Stimulated activated CD4-positive, alpha-beta T cell treated with anti-CD3 and anti-CD28 coated beads, Interleukin-4, amount 100 ng/mL, for 4 hours (primary cell): ENCODE measurements around the gene CCDC54.

Source experiments
- DNase-seq, 2 experiments: peaks; one replicate each; pipeline ENCODE4 v3.0.0-alpha.2; 2020

CCDC54 gene

GRCh38 chr3:107395066-107395465 is 17.8 kb downstream of the CCDC54 start:
- no peak for DNase-seq

DNA sequence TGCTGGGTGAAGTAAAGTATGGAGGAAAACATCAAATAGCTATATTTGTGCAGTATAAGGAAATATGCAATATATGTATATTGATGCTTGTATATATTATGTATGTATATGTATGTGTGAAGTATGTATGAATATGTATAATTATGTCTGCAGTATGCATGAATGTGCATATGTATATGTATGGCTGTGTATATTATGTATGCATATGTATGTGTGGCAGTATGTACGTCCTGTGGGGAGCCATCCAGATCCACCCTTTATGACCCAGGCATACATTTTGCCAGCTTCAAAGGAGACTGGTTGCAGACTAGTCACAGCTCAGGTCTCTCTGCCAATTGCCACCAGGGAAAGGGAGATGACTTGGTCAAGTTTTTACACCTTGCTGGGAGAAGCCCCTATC is 24.1 kb downstream of the CCDC54 start:
- no peak for DNase-seq

DNA sequence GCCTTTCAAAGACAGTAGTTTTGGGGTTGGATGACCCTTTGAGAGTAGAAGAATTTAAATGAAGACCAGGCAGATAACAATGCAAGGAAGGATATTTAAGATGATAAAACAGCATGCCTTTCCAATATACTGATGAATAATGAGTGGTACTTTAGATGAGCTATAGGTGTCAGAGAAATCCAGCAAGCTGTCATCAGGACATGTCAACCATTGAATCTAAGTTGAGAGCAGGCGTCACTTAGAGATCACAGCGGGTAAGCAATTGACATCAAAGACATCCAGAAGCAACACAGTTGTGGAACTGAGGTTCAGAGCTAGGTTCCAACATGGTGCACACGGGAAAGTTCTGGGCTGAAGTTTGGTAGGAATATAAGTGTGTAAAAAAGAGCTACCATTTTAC is 25.0 kb downstream of the CCDC54 start:
- DNase-seq = no peak

GRCh38 chr3:107404727-107405469 is 27.7 kb downstream of the CCDC54 start:
- DNase-seq = no peak

GRCh38 chr3:107407355-107407754 is 30.1 kb downstream of the CCDC54 start:
- DNase-seq = no peak

DNA sequence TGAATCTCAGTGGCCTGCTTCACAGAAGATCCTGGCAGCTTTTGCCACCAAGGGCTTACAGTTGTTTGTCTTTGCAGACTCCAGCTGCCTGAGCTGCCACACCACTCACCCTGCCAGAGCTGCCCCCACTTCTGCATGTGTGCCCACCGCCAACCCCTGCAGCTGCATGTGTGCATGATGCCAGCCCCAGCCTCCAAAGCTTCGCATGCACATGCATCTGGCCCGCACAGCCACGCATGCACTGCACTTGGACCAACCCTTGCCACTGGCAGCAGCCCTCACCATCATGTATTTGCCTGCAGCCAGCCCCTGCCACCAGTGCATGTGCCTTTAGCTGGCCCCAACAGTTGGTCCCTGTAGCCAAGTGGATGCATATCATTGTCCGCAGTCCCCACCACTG is 31.3 kb downstream of the CCDC54 start:
- DNase-seq = no peak

DNA sequence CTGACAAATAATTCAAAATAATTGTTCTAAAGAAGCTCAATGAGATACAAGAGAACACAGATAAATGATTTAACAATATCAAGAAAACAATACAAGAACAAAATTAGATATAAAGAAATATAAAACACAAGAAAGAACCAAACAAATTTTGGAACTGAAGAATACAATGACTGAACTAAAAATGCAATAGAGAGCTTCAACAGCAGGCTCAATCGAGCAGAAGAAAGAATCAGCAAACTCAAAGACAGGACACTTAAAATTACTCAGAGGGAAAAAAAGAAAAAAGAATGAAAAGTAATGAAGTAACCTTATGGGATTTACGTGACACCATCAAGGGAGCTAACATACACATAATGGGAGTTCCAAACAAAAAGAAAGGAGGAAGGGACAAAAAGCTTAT is 32.1 kb downstream of the CCDC54 start:
- no peak for DNase-seq

DNA sequence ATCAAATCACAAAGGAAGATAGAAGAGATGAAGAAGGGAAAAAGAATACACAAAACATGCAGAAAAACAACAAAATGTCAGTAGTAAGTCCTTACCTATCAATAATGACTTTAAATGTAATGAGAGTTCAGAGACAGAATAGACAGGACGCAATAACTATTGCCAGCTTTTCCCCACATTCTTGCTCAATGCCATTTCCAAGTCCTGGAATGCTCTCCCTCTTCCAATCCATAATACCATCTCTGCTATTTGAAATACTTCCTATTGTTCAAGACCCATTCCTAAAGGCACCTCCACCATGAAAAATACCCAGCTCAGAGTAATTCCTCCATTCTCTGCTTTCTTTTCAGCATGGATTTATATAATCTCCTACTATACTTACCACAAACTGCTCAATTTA is 33.4 kb downstream of the CCDC54 start:
- DNase-seq = no peak

GRCh38 chr3:107411056-107411455 is 33.8 kb downstream of the CCDC54 start:
- DNase-seq = no peak

DNA sequence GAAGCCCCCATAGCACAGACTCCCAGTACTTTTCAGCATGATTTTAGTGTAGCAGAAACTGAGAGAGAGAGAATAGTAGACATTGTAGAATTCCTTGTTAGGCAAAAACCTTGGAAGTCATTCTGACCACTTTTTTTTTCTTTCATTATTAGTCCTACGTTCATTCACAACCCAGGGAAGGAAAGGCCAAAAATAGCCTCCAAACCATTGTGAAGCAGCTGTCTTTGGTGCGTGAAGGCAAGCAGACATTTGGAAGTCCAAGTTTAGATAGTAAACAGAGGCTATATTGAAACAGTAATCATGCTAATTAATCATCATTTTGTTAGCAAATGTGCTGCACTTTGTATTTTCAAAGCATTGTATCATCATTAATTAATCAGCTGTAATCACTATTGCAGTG is 34.5 kb downstream of the CCDC54 start:
- no peak for DNase-seq

DNA sequence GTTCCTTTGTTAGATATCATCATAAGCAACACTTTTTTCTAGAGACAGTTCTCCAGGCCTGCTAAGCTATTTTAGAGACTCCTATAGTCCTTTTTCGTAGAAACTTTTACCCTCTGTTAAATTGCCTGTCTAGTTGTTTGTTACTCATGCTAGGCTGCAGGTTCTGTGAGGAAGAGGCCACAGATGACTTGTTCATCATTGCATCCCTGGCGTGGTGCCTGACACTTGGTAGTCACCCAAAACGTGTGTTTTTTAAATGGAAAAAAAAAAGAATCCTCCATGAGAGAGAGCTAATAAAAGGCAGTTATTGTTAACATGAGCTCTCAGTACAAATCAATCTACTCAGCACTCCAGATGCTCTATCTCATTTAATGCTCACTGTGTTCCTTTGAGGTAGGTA is 35.1 kb downstream of the CCDC54 start:
- no peak for DNase-seq

DNA sequence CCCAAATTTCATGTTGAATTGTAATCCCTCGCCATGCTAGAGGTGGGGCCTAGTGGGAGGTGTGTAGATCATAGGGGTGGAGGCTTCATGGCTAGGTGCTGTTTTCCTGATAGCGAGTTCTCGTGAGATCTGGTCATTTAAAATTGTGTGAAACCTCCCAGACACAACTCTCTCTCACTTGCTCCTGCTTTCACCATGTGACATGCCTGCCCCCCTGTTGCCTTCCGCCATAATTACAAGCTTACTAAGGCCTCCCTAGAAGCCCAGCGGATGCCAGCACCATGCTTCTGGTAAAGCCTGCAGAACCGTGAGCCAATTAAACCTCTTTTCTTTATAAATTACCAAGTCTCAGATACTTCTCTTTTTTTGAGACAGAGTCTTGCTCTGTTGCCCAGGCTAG is 36.0 kb downstream of the CCDC54 start:
- DNase-seq = no peak

DNA sequence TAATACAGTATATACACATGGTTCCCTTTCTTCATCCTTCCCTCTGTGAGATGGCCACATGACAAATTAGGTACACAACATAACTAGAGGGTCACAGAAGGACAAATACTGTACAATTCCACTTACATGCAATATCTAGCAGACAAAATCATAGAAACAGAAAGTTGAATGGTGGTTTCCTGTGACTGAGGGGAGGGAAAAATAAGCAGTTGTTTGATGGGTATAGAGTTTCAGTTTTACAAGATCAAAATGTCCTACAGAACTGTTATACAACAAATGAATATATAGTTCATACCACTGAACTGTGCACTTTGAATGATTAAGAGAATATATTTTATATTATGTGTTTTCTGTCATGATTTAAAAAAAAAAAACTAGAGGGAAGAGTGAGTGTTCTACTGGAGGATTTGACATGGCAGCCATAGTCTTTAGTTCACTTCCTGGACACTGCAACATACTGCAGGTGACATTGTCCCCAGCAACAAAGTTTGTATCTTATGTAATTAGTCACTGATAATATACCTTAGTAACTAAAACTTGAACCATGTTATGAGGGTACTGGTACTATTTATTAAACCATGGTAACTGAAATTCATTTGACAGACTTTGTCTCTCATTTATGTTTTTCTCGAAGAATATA is 37.2 kb downstream of the CCDC54 start:
- DNase-seq = no peak

DNA sequence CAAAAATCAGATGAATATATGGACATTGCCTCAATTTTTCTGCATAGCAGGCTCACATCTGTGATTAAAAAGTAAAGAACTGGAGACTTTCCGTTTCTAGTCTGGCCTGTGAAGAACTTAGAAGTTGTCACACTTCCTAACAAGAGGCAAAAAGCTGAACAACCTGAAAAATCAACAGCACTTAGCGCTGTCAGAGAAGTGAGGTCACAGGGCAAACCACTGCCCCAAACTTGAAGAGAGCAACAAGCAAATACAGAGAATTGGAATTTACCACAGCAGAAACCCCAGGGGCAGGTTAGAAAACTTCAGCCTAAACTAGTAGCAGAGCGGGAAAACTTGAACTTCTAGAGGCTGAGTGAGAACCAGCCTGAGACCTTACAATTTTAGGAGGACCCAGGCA is 38.9 kb downstream of the CCDC54 start:
- DNase-seq = no peak

DNA sequence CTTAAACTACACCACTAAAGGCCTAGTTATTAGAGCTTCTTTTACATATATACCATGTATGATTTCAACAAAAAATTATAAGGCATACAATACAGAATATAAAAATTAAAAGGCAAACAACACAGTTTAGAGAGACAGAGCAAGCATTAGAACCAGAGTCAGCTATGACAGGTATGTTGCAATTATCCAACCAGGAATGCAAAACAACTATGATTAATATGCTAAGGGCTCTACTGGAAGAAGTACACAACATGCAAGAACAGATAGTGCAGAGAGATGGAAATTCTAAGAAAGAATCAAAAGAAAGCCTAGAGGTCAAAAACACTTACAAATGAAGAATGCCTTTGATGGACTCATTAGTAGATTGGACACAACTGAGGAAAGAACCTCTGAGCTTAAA is 39.6 kb downstream of the CCDC54 start:
- no peak for DNase-seq

DNA sequence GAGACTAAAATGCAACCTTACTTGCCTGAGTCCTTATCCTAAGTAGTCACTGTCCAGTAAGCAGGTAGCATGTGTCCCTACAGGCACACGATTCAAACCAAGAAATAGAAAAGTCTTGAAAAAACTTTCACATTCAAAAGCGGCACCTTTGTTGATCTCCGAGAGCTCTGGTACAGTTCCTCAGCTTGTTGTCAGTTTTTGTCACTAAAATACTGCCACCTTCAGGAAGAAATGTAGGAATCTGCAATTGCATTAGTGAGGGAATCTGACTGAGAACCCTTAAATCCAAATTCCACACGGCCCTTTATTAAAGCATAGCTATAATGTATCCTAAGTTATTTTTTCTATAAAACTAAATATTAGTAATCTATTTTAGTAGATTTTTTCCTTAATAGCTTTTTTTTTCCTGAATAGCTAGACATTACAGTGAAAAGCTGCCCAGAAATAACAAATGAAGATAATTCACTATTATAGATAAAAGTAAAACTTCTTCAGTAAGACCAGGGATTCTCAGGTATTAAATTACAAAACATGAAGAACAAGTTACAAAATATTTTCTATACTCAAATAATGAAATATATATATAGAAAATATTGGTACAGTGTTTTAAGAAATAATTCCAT is 44.0 kb downstream of the CCDC54 start:
- DNase-seq = no peak

DNA sequence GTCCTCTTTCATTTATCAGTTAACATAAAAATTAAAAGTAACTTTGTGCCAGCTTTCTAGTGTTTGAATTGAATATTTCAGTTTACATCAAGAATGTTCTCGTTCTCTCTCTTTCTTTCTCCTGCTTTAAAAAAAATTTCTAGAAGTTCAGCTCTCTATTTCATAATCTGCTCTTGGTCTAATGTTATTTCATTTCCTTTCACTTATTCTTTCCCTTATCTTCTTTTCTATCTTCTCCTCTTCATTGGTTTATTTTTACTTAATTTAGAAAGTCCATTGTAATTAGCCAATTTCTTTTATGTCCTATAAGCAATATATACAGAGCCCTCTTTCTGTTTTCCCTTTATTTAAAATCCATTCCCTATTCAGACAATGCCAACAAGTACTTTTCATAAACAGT is 44.6 kb downstream of the CCDC54 start:
- no peak for DNase-seq

DNA sequence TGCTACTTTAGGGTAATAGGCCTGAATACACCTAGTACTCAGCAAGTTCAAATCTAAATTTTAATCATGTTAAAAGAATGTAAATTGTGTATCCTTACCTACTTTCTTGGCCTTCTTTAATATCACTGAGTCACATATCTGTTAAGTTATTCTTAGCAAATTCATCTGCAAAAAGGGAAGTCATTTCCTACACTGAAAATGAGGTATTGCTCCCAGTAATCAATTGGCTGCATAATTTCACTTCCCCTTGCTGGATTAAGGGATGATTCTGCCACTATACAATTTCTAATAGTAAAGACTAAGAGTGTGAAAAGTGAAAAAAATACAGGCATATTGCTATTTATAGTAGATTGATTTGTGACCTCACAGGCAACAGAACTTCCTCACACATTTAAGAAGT is 47.8 kb downstream of the CCDC54 start:
- DNase-seq = no peak

DNA sequence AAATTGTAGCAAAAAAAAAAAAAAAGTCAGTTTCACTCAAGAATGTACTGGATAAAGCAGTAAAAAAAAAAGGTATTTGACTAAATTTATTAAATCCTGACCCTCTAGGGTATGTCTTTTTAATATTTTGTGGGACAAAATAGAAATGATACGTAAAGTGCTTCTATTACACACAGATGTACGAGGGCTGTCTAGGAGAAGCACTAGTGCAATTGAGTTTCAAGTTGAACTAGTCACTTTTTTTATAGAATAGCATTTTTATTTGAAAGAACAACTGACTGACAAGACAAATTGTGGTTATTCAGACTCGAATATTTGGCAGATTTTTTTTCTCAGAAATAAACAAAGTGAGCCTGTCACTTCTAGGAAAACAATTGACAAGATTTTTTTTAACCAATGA is 49.0 kb downstream of the CCDC54 start:
- DNase-seq = no peak
